HG03108 (cell line): ENCODE data around the gene SIX4.
A peak's percentile ranks its signal among the peaks of the same experiment; 100 is the strongest.

Experiments
- ATAC-seq: cut with Tn5 transposase; IDR thresholded peaks from one replicate; pipeline ENCODE4 v1.9.1; 2021; ENCODE audit warnings: moderate library complexity; ENCODE audit not compliant: unreplicated experiment

Gene SIX4

DNA sequence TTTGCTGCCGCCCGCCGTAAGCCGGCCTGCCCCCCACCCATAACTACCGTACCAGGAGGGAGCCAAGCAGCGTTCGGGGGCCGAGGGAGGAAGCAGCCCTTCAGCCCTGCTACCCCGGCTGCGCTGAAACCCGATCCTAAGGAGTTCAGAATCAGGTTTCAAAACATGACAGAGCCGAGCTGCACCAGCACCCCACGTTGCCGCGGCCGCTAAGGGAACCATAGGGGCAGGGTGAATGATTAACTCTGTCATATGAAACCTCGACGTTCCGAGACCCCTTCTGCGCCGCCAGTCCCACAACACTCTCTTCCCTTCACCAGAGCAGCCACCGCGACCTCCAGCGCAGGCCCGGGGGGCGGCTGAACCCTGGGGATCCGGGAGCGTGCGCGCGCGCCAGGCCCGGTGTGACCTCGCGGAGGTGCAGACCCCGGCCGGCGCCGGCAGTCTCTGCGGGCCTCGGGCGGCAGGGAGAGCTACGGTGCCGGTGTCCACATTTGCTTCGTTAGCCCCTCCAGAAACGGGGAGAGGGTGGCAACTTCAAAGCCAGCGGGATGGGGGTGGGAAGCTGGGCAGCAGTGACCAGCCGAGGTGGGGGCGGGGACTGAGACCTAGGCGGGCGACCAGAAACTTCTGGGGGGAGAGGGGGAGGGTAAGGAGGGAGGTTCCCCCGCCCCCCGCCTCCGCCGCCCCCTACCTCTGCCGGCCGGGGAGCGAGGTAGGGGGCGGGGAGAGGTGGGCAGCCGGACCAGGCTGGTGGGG is 1.6 kb downstream of the SIX4 start:
- ATAC-seq, result peak; percentile 39

DNA sequence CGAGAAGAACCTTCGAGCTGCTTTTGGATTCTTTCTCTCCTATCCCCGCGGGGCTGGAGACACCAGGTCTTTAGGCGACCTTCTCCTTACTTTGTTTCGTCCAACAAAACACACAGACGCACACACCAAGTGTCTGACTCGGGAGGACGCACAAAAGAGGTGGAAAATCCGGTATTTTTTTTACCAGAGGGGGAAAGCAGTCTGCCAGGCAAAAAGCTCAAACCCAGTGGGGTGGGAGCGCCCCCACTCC is 2.1 kb downstream of the SIX4 start:
- no peak for ATAC-seq

DNA sequence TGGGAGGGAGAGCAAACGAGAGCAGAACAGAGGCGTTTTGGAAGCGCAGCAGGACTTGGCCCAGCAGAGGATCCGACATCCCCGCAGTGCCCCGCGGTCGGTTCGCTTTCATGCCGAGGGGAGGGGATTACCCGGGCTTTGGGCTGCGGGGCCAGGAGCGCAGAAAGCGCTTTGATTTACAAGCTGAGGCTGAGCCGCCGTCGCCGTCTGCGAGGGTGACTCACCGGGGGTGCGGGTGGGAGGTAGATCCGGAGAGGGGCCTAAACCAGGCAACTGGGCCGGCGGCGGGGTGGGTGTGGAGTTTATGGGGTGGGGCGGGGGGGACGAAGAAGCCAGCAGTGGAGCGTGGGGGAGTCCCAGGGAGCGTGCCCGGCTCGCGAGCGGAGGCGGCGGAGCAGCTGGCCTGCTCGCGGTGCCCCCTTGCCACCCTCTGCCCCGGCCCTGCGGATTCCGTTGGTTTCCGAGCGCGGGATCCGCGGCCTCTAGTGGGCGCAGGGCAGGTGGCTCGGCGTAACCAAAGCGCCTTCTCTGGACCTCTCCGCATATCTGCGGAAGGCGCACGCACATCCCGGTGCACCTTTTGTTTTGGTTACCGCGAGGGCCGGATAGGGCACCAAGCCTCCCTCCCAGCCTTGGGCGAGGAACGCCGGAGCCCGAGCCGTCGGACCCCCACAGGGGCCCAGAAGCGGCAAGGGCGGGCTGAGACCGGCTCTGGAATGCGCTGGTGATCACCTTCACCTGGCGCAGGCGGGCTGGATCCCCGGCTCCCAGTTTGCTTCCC is 2.6 kb downstream of the SIX4 start:
- ATAC-seq, result no peak

DNA sequence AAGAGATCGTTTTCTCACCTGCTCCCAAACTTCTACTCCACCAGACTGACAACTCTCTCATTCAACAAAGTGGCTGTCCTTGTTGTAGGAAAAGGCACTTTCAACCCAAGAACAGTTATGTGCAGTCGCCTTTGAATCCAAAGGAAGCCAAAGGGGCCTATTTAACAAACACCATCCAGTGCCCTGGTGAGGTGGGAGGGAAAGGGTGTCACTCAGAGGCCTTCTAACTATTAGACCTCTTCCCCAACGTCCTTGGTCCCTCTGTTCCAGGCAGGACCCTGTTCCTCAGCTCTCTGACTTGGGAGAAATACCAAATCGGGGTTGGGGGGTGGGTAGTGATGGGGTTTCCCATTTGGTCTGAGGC is 3.2 kb downstream of the SIX4 start:
- no peak for ATAC-seq

DNA sequence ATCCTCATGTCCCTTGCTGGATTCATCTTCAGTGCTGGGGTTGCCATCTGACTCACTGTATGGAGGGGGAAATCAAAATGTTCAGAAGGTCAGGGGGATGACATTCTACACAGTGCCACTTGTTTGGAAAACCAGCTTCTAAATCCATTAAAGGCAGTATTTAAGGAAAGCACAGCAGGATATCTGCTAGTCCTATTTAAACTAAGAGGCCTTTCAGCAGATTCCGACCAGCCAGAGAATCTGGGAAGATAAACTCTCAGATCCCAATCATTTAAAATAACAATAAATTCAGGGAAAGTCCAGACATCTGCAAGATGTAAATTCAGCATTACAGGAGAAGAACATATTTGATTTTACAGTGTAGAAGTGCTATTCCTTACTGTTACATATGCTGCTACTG is 3.8 kb downstream of the SIX4 start:
- ATAC-seq, result no peak

DNA sequence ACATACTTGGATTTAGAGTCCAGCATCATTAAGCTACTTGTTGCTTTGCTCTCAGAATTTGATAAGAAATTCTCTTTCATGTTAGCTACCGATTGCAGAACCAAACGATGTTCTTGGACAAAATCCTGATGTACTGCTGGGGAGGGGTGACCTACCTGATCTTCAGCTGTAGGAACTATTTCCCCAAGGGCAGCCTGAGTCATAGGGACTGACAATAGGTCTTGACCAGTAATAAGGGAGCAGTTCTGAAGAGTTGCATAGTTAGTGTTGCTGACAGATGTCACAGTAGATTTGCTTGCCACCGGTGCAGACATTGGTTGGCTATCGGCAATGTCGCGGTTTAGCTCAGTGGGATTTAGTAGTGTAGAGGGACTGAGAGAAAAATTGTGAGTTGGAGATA is 10.6 kb downstream of the SIX4 start:
- no peak for ATAC-seq

DNA sequence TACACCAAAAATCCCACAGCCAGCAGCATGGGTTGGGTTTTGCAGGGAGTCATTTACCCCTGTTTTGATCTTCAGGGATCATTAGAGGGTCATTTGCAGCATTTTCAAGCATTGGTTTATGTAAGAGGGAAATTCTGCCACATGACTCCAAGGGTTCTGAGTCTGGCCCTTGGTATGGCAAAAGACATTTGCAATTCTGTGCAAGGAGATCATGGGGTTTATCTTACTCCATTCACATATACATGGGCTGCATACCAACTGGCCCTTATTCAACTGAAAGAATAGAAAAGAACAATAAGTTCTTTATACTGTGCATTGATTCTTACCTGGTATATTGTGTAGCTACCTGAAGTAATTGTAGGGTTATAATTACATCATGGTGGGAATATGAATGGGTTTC is 13.7 kb downstream of the SIX4 start:
- no peak for ATAC-seq

DNA sequence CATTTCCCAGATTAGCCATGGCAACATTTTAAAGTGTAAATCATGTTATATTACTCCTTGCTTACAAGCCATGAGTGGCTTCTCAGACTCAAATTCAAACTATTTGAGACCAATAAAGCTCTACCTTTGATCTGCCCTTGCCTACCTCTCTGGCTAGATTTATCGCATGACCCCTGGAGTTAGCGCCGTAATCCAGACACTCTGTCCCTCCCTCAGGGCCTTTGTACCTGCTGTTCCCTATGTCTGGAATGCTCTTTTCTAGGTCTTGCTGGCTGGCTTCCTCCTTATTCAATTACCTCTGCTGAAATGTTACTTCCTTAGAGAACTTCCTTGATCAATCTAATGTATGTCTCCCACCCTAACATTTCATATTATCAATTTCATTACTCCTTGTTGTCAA is 16.3 kb downstream of the SIX4 start:
- no peak for ATAC-seq

DNA sequence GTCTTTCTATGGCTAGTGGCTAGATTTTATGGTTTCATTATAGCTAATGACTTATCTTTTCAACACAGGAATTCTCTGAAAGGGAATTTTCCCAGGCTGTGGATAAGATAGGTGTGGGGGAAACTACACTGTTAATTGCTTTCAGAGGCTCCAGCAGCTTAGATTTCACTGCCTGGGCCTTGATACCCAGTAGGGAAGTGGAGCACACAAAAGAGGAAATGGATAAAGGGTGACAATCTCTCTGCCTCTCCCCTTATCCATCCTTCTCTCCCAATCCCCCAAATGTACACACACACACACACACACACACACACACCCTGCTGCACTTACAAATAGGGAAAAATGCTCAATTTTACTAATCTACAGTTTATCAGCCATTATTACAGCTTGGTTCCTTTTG is 19.1 kb downstream of the SIX4 start:
- ATAC-seq, result no peak

DNA sequence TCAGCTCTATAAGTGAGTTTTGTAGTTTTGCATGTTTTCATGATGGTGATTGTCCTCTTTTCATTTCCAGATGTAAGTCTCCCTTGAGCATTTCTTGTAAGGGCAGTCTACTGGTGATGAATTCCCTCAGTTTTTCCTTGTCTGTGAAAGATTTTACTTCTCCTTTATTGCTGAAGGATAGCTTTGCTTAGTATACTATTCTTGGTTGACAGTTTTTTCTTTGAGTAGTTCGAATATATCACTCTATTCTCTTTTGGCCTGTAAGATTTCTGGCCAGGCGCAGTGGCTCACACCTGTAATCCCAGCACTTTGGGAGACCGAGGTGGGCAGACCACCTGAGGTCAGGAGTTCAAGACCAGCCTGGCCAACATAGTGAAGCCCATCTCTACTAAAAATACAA is 23.6 kb downstream of the SIX4 start:
- no peak for ATAC-seq

DNA sequence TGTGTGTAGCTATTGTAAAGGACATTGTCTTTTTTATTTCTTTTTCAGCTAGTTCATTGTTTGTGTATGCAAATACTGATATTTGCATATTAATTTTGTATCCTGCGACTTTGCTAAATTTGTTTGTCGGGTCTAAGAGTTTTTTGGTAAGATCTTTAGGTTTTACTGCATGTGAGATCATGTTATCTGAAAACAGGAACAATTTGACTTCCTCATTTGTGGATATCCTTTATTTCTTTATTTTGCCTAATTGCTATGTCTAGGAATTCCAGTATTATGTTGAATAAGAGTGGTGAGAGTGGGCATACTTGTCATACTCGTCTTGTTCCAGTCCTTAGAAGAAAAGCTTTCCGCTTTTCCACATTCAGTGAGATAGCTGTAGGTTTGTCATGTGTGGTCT is 28.8 kb downstream of the SIX4 start:
- ATAC-seq, result no peak

DNA sequence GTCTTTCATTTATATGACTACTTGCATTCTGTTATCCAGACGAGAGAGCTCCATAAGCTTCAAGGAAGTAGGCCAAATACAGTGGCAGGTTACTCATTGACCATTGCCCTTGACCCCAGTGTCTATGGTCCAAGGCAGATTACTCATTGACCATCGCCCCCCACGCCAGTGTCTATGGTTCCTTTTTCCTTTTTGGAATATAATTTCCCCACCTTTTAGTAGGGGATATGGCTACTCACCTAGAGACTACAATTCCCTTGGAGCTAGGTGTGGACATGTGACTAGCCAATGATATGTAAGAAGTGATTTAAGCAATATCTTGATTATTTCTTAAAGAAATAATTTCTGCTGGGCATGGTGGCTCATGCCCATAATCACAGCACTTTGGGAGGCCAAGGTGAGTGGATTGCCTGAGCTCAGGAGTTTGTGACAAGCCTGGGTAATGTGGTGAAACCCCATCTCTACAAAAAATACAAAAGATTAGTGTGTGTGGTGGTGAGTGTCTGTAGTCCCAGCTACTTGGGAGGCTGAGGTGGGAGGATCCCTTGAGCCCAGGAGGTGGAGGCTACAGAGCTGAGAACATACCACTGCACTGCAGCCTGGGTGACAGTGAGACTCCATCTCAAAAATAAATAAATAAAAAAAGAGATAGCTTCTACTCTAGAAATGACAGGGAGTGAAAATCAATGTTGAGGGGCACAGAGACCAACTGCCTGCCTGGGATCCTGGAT is 32.6 kb downstream of the SIX4 start:
- no peak for ATAC-seq

DNA sequence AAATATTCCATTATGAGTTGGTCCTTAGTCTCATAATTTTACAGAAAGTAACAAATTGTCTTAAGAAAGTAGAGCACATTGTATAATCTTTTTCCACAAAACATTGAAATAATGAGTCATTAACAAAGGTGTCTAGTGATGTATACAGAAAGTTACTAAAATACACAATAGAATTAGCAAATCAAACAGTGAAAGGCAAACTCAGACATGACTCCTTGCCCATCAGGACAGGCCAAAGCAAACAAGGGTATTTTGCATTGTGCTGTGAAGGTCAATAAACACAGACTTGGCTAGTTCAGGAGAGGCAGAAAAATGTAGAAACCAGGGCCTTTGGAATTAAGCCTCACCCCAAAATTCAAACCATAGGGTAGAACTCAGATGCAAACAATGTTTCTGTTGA is 37.3 kb downstream of the SIX4 start:
- no peak for ATAC-seq

DNA sequence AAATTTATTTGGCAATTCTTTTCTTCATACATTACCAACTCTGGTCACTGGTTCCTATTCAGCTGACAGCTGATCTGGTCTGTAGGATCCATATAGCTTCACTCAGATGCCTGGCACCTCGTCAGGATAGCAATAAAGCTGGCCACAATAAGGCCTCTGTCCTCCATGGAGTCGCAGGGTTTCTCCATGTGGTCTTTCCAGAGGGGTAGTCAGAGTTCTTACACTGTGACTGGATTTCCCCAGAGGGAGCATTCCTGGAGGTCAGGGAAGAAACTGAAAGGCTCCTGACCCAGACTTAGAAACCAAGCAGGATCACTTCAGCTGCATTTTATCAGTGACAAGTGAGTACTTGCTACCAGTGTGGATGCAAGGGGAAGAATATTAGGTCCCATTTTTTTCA is 39.9 kb downstream of the SIX4 start:
- ATAC-seq, result no peak

DNA sequence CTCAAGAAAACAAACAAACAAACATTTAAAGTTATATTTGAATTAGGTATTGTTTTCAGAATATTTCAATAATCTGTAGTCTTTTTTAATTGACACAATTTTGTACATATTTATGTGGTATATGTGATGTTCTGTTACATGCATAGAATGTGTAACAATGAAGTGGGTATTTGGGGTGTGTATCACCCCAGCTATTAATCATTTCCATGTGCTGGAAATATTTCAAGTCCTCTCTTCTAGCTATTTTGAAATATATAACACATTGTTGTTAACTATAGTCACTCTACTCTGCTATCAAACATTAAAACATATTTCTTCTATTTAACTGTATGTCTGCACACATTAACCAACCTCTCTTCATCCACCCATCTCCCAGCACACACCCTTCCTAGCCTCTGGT is 42.9 kb downstream of the SIX4 start:
- no peak for ATAC-seq

DNA sequence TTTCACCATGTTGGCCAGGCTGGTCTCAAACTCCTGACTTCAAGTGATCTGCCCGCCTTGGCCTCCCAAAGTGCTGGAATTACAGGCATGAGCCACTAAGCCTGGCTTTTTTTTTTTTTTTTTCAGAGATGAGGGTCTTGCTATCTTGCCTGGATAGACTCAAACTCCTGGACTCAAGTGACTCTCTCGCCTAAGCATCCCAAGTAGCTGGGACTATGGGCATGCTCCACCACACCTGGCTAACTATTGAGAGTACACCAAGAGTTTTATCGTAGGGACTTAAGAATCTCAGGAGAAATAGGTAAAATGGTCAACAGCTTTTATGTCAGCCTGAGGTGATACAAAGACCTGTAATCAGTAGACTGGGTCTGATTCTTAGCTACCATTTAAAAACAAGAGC is 43.6 kb downstream of the SIX4 start:
- ATAC-seq, result no peak

DNA sequence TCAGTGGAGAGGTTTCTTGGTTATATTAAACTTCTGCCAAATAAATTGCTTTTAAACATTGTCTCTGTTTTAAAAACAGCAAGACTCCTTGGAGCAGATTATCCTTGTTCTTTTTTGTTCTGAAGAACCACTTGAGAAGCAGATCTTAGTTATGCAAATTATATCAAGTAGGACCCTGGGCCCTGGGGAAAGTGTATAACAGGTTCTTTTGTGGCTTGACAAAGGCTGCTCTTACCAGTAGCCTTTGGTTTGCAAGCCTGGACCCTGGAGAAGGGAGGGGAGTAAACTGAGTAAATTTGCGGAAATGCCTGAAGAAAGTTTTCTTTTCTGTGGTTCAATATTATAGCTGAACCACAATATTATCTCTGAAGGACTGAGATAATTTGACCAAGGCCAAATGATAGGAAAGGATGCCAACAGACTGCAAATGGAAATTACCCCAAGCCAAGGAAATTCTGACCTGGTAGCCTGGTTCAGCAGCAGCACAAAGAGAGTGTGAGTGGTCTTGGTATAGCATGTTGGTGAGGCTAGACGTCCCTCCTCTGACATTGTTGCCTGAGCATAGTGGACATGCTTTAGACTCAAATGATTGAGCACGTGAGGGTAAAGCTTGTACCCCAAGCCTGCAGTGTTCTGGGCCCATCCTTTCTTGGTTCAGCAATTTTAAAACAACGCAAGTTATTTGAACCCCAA is 44.4 kb downstream of the SIX4 start:
- no peak for ATAC-seq

DNA sequence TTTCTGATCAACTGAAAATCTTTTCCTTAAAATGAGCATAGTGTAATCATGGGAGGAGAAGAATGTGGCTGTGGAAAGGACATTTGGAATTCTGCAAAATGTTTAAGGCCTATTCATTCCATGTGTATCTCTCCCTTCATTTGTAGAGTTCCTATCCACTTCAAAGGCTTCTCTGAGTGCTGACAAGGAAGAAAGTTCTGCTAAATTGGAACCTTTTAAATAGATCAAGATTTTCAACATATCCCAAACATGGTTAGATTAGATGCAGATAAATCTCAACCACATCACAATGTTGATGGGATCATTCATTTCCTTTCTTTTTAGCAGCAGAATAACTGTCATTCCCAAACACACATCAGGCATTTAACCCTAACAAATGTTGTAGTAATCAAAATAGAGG is 46.5 kb downstream of the SIX4 start:
- ATAC-seq, result no peak

DNA sequence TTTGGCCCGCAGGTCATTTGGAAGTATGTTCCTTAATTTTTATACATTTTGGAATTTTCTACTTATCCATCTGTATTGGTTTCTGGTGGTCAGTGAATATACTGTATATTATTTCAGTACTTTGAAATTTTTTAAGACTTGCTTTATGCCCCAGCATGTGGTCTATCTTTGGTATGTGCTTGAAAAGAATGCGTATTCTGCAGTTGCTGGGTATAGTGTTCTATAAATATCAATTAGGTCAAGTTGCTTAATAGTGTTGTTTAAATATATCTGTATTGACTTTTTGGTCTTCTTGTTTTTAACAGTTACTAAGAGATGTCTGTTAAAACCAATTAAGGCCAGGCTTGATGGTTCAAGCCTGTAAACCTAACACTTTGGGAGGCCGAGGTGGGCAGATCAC is 53.2 kb downstream of the SIX4 start:
- no peak for ATAC-seq

DNA sequence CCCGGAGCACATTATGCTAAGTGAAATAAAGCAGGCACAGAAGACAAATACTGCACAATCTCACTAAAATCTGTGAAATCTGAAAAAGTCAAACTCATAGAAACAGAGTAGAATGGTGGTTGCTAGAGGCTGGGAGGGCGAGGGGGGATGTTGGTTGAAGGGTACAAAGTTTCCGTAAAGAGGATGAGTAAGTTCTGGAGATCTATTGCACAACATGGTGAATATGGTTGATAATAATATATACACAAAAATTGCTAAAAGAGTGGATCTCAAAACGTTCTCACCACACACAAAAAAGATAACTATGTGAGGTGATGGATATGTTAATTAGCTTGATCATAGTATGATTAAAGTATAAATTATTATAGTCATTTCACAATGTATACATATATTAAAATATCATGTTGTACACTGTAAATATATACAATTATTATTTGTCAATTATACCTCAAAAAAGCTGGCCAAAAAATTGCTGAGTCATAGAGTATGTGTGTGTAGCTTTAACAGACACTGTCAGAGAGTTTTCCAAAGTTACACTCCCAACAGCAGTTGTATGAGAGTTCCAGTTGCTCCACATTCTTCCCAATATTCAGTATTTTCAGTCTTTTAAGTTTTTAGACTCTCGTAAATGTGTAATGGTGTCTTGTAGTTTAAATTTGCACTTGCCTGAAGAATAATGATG is 55.6 kb downstream of the SIX4 start:
- ATAC-seq, result no peak

DNA sequence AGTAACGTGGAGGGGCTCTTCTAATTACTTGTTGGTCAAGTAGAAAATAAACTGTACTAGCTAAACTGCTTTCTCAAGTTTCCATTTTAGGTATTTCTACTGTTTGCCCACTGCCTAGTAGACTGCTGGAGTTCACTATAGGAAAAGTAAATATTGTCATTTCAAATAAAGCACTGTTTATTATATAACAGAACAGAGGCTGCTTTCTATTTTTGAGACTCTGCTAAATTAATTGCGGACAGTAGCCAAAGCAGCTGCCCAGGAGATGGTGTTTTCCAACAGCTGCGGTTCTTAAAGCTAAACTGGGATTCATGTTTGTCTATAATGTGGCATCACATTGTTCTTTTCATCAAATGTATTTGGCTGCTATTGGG is 59.0 kb downstream of the SIX4 start:
- no peak for ATAC-seq
